Endodermal cell (in vitro differentiated cells): ENCODE data around the gene HPGD. TPM values are rescaled to one million over a fixed set of nuclear protein-coding genes. Genes with fewer than 3 reads are reported as not detected.

Experiments
- DNase-seq: peaks from one replicate; pipeline ENCODE4 v3.0.0-alpha.2; 2017
- H3K27ac ChIP-seq: 2 replicates; pipeline ENCODE4 v1.5.1; 2013; ENCODE audit warnings: mild to moderate bottlenecking, low read depth, low read length, moderate library complexity
- H3K27me3 ChIP-seq: 2 replicates; pipeline ENCODE4 v1.6.1; 2013; ENCODE audit warnings: mild to moderate bottlenecking, low read length, moderate library complexity; ENCODE audit not compliant: insufficient read depth, control insufficient read depth, poor library complexity, severe bottlenecking
- H3K36me3 ChIP-seq: 2 replicates; pipeline ENCODE4 v1.7.0; 2013; ENCODE audit warnings: mild to moderate bottlenecking, low read length, moderate library complexity; ENCODE audit not compliant: control insufficient read depth, insufficient read depth
- H3K4me1 ChIP-seq: one replicate; pipeline ENCODE4 v1.7.0; 2013; ENCODE audit warnings: low read length; ENCODE audit not compliant: control insufficient read depth, insufficient read depth
- H3K4me3 ChIP-seq: 2 replicates; pipeline ENCODE4 v1.5.1; 2013; ENCODE audit warnings: mild to moderate bottlenecking, low read length, moderate library complexity
- H3K9ac ChIP-seq: 2 replicates; pipeline ENCODE4 v1.6.1; 2013; ENCODE audit warnings: mild to moderate bottlenecking, low read length, moderate library complexity; ENCODE audit not compliant: poor library complexity, severe bottlenecking; ENCODE audit errors: extremely low read depth
- H3K9me3 ChIP-seq: 2 replicates; pipeline ENCODE4 v1.6.1; 2013; ENCODE audit warnings: mild to moderate bottlenecking, low read length, moderate library complexity; ENCODE audit not compliant: control insufficient read depth
- H3K27ac Mint-ChIP-seq: 2 replicates; pipeline ENCODE4 v1.8.0; 2020; ENCODE audit warnings: mixed read lengths
- H3K27me3 Mint-ChIP-seq: 2 replicates; pipeline ENCODE4 v1.8.0; 2021; ENCODE audit warnings: mild to moderate bottlenecking, mixed read lengths; ENCODE audit not compliant: insufficient read depth
- H3K36me3 Mint-ChIP-seq: 2 replicates; pipeline ENCODE4 v1.8.0; 2020; ENCODE audit warnings: low read depth, mixed read lengths
- H3K4me1 Mint-ChIP-seq: 2 replicates; pipeline ENCODE4 v1.8.0; 2020; ENCODE audit warnings: mixed read lengths
- H3K4me3 Mint-ChIP-seq: 2 replicates; pipeline ENCODE4 v1.8.0; 2020; ENCODE audit warnings: mild to moderate bottlenecking, moderate library complexity, mixed read lengths
- H3K9me3 Mint-ChIP-seq: 2 replicates; pipeline ENCODE4 v1.8.0; 2020; ENCODE audit warnings: mild to moderate bottlenecking, mixed read lengths
- CTCF ChIP-seq: fragments of 200-600 bp; sonication (generic); conservative IDR thresholded peaks from 2 replicates; pipeline ENCODE4 v1.5.0; 2021; ENCODE audit warnings: antibody characterized with exemption, mild to moderate bottlenecking
- WGBS, 2 experiments: methylation state at CpG; one replicate each; pipeline versions ENCODE4 v1.1.5 to v1.1.7; 2013; ENCODE audit warnings: missing lambda C conversion rate in 2 of 2, mixed read lengths in 1 of 2; ENCODE audit not compliant: insufficient coverage in 1 of 2, insufficient read length in 1 of 2; 5-methylcytosine and 5-hydroxymethylcytosine counted together
- total RNA-seq, 2 donors: library from RNA; stranded (reverse); fragmentation: NEBNext Ultra II Directional in 1 of 2; extraction: Animal tissue kit (Norgen Biotek cat#: 25700) in 1 of 2; gene quantifications; 2 replicates in 1 of 2; 3 replicates in 1 of 2; pipeline ENCODE4 v1.2.1, GENCODE V29; 2021

Gene HPGD
- total RNA-seq, 2 donors from 2014 or later = 1.2 to 27.7 TPM

GRCh38 chr4:174503079-174503715 is 19.1 kb downstream of the HPGD start:
- Mint-ChIP-seq H3K4me3 (no peak overlapping the region), H3K27me3 (no peaks in the 10 kb centered on the region), H3K27ac (no peak overlapping the region), H3K36me3 (peaks cover 2% of the 10 kb centered on the region), H3K4me1 (no peaks in the 10 kb centered on the region), H3K9me3 (no peaks in the 10 kb centered on the region)
- Histone ChIP-seq H3K27ac (no peak overlapping the region), H3K9me3 (no peaks in the 10 kb centered on the region), H3K36me3 (no peaks in the 10 kb centered on the region), H3K4me1 (no peaks in the 10 kb centered on the region), H3K27me3 (no peaks in the 10 kb centered on the region), H3K9ac (no peak overlapping the region), H3K4me3 (no peak overlapping the region)
- no peak for DNase-seq
- WGBS, 2 experiments = 90 to 95% methylated on average over 3 of the region's 3 CpGs
- no peak for TF ChIP-seq CTCF

GRCh38 chr4:174496631-174497432 is 25.5 kb downstream of the HPGD start:
- Mint-ChIP-seq H3K27me3 (no peaks in the 10 kb centered on the region), H3K27ac (no peak overlapping the region), H3K4me1 (peaks cover 5% of the 10 kb centered on the region), H3K9me3 (no peaks in the 10 kb centered on the region), H3K4me3 (no peak overlapping the region), H3K36me3 (no peaks in the 10 kb centered on the region)
- Histone ChIP-seq H3K36me3 (no peaks in the 10 kb centered on the region), H3K9ac (no peak overlapping the region), H3K9me3 (no peaks in the 10 kb centered on the region), H3K27ac (no peak overlapping the region), H3K4me3 (no peak overlapping the region), H3K4me1 (no peaks in the 10 kb centered on the region), H3K27me3 (no peaks in the 10 kb centered on the region)
- 91 to 100% methylated on average over 1 to 3 of the region's 3 CpGs for WGBS, 2 experiments
- TF ChIP-seq CTCF = no peak
- no peak for DNase-seq

GRCh38 chr4:174495626-174496025 is 26.7 kb downstream of the HPGD start:
- 45 to 50% methylated on average over 2 of the region's 2 CpGs for WGBS, 2 experiments
- Histone ChIP-seq H3K9me3 (no peaks in the 10 kb centered on the region), H3K4me1 (no peaks in the 10 kb centered on the region), H3K27ac (no peak overlapping the region), H3K4me3 (no peak overlapping the region), H3K9ac (no peak overlapping the region), H3K36me3 (no peaks in the 10 kb centered on the region), H3K27me3 (no peaks in the 10 kb centered on the region)
- H3K27me3 Mint-ChIP-seq = no peaks in the 10 kb centered on the region
- peaks cover 7% of the 10 kb centered on the region for H3K4me1 Mint-ChIP-seq
- no peaks in the 10 kb centered on the region for H3K9me3 Mint-ChIP-seq
- no peak overlapping the region for H3K27ac Mint-ChIP-seq
- H3K36me3 Mint-ChIP-seq = no peaks in the 10 kb centered on the region
- no peak overlapping the region for H3K4me3 Mint-ChIP-seq
- no peak for TF ChIP-seq CTCF
- no peak for DNase-seq
